SKM-1 (cell line): ENCODE measurements around the gene FOXP1.

Experiments
- DNase-seq: peaks from one replicate; lab custom pipeline; 2025; ENCODE audit not compliant: unreplicated experiment; lab: John Stamatoyannopoulos, UW

Gene FOXP1

GRCh38 chr3:71095511-71096291, 487.8 kb downstream of the FOXP1 start:
- DNase-seq, result no peak

- DNase-seq, result no peak
These were observed 488.8 kb downstream of the FOXP1 start for GRCh38 chr3:71094658-71095209.

DNA sequence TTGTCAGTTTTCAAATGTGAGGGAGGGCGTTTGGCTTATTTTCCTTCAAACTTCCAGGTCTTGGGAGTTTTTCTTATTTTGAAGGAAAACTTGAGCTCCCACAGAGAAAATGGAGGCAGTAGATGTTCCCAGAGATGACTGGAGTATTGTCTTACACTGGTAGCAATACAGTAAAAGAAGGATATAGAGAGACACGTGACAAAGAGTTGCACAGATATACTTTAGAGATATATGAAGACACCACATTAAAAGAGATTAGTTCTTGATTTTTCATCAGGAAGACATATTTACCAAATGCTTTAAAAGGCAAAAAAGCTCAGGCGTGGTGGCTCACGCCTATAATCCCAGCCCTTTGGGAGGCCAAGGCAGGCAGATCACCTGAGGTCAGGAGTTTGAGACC, 490.9 kb downstream of the FOXP1 start:
- DNase-seq, result no peak

GRCh38 chr3:71090207-71090606, 493.3 kb downstream of the FOXP1 start:
- DNase-seq, result no peak

DNA sequence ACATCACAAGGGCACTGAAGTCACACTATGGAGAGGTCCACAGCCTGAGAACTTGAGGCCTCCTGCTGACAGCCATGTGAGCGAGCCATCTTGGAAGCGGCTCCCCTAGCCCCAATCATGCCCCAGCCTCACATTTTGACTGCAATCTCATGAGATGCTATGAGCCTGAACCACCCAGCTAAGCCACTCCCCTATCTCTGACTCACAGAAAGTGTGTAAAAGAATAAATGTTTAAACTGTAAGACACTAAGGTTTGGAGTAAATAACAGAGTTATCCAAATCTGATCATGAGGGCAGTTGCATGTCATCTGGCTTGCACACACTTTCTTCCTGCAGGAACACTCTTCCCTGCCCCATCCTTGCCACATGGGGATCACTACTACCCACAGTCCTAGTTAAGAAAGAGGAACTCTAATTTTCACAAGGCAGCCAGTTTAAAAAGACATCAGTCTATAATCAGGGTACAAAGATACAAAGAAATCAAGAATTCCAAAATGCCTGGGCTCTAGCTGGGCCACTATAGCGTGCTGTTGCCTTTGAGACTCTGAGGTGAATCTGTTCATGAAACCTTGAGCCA, 494.2 kb downstream of the FOXP1 start:
- DNase-seq, result no peak

DNA sequence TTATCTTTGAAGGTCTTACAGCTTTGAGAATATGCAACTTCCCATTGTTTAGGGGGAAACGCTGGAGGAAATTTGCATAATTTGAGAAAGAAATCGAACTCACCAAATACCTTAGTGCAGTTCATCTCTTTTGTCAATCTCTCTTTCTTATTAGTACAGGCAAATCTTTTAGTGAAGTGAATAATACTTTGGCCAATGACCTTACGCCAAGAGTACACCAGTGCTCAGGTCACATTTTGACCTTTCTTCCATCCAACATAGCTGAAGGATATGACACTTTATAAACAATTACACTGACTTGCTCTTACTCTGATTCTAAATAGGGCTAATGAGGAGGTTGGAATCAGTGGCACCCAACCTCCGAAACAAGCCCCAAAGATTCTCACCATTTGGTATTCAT, 494.8 kb downstream of the FOXP1 start:
- no peak for DNase-seq

DNA sequence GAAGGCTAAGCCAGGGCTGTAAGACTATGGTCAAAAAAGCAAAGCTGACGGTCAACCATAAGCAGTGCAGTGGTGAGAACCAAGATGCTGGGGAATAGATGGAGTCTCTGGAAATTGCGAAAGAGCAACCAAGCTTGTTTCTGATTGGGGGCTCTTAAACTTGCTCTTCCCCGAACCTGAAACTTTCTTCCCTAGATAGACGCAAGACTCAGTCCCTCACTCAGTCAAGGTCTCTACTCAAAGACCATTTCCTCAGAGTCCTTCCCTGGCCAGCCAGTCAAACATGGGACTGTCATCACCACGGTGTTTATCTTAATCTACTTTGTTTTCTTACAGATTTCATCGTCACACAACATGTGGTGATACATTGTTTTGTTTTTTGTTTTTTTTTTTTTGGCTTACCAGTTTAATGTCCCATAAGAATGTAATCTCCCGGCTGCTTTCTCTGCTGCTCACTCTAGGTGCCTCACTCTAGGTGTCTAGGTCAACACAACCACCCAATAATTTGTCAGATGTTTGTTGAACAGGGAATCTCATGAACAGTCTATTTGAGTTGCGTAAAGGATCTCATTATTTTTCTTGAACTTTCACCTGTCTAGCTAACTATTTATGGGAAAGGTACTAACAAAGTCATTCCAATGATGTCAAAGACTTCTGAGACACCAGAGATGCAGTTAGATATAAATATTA, 495.4 kb downstream of the FOXP1 start:
- no peak for DNase-seq

- DNase-seq, result no peak
These were observed 496.1 kb downstream of the FOXP1 start for GRCh38 chr3:71087143-71088018.

DNA sequence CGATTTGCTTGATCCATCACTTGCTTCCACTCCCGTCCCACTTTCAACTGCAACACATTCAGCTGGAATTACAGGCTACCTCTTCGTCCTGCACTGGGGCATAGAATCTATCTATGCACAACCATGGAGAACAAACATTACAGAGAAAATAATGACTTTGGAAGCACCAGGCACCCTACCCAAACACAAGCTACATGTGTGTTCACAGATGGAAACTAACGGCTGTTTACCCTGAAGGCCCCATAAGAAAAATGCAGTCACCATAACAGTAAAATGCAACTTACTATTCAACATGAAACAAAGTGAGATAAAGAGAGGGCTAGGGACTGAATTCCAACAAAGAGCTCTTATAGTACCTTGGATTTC, 496.8 kb downstream of the FOXP1 start:
- DNase-seq, result no peak

DNA sequence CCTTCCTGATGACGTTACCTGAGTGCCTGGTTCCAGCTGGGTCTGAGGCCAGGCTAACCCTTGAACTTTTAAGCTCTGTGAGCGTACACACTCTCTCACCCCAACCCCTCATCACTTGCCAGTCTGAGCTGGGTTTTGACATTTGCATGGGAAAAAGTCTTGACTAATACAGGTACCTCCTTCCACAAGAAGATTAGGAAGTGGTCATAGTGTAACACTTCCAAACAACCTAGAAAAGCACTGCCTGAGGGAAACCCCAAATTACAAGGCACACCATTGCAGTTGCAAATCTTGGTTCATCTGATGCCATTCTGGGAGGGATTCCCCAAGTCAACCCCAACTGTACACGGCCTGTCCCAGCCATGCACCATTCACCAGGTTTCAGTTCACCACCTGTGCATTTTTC, 499.8 kb downstream of the FOXP1 start:
- DNase-seq, result no peak

DNA sequence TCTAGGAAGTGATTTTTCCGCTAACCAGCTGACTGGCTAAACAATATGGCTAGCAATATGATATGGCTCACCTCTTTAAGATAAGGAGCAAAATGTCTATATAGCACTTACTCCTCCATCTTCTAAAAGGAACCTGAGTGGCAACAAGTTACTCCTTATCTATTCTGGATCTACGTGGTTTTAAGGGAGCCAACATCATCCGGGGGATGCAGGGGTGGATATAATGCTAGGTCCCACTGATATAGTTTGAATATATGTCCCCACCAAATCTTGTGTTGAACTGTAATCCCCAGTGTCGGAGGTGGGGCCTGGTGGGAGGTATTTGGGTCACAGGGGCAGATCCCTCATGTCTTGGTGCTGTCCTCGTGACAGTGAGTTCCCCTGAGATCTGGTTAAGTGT, 500.7 kb downstream of the FOXP1 start:
- DNase-seq, result no peak

- no peak for DNase-seq
These were observed 502.9 kb downstream of the FOXP1 start for GRCh38 chr3:71080517-71081083.

DNA sequence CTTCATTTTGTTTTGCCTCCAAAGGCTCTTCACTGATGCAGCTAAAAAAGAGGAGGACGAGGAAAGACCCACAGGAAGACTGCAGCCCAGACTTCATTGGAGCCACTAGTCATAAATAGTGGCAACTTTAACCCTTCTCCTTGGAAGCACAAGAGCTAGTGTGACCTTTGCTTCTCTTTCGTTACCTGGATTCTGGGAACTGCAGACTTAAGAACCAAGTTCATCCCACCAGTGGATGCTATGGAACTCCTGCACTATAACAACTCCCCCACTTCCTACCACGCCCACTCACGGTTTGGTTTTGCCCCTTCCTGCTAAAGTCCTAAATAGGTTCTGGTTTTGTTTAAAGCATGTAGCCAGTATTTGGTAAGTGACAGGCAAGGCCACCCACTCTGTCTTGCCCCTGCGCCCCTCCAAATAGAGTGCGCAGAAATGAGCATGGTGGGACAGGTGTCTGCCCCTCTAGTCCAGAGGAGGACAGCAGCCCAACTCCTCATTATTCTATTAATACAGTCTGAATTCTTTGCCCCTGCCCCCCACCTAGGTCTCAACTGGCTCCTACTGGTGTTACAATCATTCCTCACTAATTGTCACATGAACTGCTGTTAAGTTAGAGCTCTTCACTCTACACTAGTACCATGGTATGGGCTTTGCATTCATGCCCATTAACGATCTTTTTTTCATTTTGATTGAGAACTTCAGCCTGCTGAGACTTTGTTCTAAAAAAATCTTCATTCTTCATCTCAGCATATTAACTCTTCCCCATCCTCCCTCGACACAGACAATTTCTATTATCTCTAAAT, 504.6 kb downstream of the FOXP1 start:
- DNase-seq, result no peak

GRCh38 chr3:71078199-71078598, 505.3 kb downstream of the FOXP1 start:
- no peak for DNase-seq

DNA sequence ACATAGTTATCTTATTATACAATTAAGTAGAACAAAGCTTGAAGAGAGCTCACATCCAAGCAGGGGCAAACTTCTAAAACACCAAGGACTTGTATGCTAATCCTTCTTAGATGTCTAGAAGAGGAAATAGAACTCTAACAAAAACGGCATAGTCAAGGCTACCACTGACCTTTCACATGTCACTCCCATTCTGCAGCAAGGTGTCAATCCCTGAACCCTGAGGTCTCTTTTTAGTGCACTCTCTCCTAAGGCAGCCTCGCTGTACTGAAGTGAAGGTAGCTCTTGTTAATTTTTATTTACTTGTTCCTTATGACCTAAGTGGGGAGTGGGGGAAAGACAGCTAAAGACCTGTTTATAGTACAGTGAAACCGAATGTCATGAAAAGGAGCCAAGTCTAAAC, 506.5 kb downstream of the FOXP1 start:
- DNase-seq, result no peak

- no peak for DNase-seq
These were observed 507.0 kb downstream of the FOXP1 start for GRCh38 chr3:71076361-71077002.

DNA sequence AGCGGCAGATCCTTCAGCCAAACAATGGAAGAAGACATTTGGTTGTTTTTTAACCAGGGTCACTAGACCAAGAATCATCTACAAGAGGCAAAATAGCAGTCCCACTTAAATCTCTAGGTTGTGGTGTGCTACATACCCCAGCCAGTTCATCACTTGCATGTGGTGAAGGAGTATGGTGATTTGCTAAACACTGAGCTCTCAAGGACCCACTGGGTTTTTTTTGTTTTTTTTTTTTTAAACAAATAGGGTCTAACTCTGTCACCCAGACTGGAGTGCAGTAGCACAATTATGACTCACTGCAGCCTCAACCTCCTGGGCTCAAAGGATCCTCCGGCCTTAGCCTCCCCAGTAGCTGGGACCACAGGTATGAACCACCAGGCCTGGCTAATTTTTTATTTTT, 508.0 kb downstream of the FOXP1 start:
- DNase-seq, result no peak

DNA sequence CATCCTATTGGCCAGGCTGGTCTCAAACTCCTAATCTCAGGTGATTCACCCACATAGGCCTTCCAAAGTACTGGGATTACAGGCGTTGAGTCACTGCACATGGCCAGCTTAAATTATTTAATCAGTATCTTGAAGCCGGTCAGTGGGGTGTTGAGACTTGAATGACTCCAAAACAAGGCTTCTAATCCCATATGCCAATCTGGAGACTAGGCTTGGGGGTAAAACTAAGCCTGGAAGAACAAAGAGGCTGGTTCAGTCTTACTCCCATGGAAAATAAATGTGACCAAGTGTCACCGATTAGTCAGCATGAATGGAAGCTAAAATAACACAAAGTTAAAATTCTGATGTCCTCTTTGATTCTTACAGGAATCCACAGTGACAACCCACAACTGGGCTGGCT, 509.1 kb downstream of the FOXP1 start:
- DNase-seq, result no peak

DNA sequence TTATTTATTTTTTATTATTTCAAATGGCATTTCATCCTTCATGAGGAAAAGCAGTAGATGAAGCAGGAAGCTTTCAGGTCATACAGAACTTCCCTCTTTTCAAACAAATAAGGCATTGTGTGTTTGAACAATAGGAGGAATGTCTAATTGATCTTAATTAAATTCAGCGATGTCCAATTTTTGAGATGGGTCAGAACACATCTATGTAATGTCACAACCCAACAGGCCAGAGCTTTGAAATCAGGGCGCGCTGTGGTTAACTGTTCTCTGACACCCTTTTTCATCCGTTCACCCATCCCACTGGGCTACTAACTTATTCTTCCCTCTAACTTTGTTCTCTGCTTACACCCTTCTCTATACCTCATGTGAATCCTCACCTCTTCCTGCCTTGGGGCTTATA, 510.5 kb downstream of the FOXP1 start:
- no peak for DNase-seq

DNA sequence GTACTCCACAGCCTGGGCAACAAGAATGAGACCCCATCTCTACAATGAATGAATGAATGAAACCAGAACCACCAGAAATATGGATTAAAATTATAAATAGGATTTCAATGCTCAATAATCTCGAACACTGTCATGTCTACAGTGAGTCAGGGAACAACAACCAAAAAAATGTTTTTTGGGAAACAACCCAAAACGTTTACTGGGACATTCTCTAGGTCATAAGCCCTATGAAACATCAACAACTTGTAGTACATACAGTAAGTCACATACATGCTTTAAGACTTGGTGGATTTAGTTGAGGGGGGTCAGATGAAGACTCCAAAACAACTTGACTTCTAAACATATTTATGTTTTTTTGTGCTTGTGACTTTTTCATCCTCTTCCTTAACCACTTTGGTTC, 511.2 kb downstream of the FOXP1 start:
- DNase-seq, result no peak
